GM18858 (cell line): Measurements from ENCODE around the gene DDX10.

Experiments
- ATAC-seq: cut with Tn5 transposase; IDR thresholded peaks from one replicate; pipeline ENCODE4 v1.9.1; 2021; ENCODE audit not compliant: unreplicated experiment

Gene DDX10

DNA sequence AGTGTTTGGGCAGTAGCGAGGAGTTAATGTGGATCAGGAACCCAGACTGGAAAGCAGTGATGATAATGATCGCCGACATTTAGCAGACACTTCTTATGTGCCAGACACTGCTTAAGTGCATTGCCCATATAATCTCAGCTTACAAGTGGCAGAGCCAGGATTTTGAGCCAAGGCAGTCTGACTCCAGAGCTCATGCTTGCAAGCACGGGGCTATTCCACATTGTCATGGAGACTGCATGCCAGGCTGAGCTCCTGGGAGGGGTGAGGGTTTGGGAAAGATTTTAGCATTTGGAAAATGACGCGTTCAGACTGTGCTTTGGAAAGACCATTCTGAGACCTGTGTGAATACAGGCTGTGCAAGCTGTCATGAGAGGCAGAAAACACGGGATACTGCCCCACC, 302.7 kb downstream of the DDX10 start:
- no peak for ATAC-seq

- no peak for ATAC-seq
These were observed 305.5 kb downstream of the DDX10 start for GRCh38 chr11:108970221-108970991.

- no peak for ATAC-seq
These were observed 308.7 kb downstream of the DDX10 start for GRCh38 chr11:108973402-108974162.

GRCh38 chr11:108975026-108975425, 310.2 kb downstream of the DDX10 start:
- no peak for ATAC-seq

- no peak for ATAC-seq
These were observed 310.8 kb downstream of the DDX10 start for GRCh38 chr11:108975641-108976071.

GRCh38 chr11:108983636-108984420, 319.0 kb downstream of the DDX10 start:
- no peak for ATAC-seq

DNA sequence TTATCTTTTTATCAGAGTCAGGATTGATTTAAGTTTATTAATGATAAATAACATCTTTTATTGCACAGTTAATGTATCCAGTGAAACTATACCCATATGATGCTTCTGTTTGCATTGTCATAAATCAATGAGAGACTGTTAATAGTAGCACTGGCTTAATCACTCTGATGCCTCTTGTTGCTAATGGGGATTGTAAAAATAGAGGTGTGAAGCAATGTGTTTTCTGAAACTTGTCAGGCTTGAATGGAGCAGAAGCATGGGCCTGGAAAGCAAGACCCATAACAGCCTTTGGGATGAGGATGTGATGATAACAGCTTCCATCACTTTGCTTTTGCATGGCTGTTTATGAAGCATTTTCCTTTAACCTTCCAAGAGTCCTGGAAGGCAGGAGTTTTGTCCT, 319.7 kb downstream of the DDX10 start:
- no peak for ATAC-seq

GRCh38 chr11:108985236-108985944, 320.5 kb downstream of the DDX10 start:
- no peak for ATAC-seq

- no peak for ATAC-seq
These were observed 321.0 kb downstream of the DDX10 start for GRCh38 chr11:108985945-108986279.
